ENCODE results near the gene PRDM16.

DNA sequence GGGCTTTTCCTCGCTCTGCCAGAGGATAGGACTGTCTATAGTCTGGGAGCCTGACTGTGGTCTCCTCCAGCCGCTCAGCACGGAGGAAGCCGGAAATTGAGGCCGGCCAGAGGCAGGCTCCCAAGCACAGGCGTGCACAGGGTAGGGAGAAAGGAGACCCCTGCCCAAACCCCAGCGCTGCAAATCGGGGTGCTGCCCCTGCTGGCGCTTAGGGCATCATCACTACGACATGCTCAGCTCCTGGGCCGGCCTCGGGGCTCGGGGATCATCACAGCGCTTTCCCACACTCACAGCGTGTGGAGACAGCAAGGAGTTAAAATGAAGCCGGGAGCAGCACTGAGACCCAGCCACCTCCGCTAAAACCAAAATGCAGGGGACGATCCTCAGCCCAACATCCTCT is 322.7 kb downstream of the PRDM16 start:
- TF ChIP-seq, protein P1, sequence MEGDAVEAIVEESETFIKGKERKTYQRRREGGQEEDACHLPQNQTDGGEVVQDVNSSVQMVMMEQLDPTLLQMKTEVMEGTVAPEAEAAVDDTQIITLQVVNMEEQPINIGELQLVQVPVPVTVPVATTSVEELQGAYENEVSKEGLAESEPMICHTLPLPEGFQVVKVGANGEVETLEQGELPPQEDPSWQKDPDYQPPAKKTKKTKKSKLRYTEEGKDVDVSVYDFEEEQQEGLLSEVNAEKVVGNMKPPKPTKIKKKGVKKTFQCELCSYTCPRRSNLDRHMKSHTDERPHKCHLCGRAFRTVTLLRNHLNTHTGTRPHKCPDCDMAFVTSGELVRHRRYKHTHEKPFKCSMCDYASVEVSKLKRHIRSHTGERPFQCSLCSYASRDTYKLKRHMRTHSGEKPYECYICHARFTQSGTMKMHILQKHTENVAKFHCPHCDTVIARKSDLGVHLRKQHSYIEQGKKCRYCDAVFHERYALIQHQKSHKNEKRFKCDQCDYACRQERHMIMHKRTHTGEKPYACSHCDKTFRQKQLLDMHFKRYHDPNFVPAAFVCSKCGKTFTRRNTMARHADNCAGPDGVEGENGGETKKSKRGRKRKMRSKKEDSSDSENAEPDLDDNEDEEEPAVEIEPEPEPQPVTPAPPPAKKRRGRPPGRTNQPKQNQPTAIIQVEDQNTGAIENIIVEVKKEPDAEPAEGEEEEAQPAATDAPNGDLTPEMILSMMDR (IDR thresholded peaks at IDR 0.05; ENCODE audit: insufficient read depth, low read depth, low read length): no peak
- no peak for TF ChIP-seq EZH2 (IDR thresholded peaks at IDR 0.05; ENCODE audit: insufficient read depth, low read length)

Data from astrocyte (in vitro differentiated cells and primary cell).